Activated T-helper 1 cell treated with anti-CD3 and anti-CD28 coated beads, Interleukin-2, amount 50 U/mL, for 16 hours (primary cell): ENCODE measurements around the gene CALHM5.
A peak's percentile ranks its signal among the peaks of the same experiment; 100 is the strongest.

Experiments used
- DNase-seq, 2 donors: peaks; one replicate each; pipeline ENCODE4 v3.0.0-alpha.2; 2020; ENCODE audit warnings: low read depth in 1 of 2, low spot score in 1 of 2

CALHM5 gene

GRCh38 chr6:116545651-116546050 lies 34.2 kb downstream of the CALHM5 start, which contains the start of gene TRAPPC3L:
TRAPPC3L (minus strand) TSS chr6:116545684; CDS start chr6:116545514, 170 bp downstream.
- no peak for DNase-seq

DNA sequence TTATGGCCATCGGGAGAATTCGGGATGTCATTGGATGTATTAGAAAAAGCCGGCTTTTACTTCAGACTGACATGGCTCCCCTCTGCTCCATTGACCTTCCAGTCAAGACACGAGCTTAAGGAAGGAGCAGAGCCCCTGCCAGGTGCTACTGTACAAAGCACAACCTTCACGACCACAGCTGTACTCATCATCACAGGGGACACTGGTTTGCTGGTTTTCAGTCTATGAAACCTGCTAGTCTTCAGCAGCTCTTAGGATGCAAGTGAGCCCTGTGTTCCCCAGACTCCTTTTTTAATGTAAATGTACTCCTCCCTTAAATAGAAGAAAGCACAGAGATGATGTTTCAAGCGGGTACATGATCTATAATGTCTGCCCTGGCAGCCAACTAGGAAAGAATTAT lies 35.9 kb downstream of the CALHM5 start:
- DNase-seq: no peak

DNA sequence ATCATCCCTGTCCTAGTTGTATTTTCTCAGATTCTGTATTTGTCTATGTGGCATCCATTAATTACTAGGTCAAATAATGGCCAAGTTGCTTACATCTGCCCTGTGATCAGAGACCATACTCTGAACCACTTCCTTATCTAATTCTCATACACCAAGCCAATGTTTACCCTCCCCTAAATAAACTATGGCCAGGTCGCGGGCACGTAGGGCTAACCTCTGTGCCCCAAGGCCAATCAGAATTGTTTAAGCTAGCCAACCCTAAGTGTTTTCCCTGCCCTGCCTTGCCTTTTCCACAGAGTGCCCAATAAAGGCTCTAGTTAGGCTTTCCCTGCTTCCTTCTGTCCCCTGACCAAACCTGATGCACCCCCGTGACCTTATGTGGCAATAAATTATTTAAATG lies 39.4 kb downstream of the CALHM5 start:
- DNase-seq: no peak

DNA sequence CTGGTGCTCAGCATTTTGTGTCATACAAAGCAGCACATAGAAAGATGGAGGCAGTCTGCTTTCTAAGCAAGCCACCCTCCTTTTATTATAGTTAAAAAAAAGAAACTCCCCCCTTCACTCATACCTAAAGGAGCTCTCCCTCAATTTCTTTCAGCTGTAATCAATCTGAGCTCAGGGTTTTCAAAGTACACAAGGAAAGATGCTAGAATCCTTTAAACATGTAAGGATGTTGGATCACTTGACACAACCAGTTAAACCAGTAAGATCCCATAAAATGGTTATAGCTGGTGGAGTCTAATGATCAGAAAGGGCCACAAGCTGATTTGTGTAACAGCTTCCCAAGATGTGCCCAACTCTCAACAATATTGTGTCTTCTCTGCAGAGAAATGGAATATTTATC lies 42.0 kb downstream of the CALHM5 start, which contains the start of gene CALHM4:
Gene CALHM4 (plus strand): TSS at position 301 of the 400 bp plus-strand sequence. CDS start 43 bp downstream, at position 344.
- no peak for DNase-seq

DNA sequence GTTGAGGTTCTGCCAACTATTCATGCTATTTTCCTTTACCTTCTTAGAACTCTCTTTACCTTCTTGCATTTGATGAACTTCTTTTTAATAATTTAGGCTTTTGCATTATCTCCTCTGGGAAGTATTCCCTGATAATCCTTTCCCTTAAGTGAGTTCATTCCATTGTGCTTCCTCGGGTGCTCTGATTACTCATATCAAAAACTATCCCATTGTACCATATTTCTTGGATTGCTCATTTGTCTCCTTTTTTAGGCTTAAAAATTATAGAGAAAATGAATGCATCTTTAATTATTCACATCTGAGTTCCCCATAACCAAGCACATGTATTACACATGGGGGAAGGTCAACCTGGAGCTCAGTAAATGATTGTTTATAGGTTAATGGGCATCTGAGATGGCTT lies 44.6 kb downstream of the CALHM5 start:
- no peak for DNase-seq

DNA sequence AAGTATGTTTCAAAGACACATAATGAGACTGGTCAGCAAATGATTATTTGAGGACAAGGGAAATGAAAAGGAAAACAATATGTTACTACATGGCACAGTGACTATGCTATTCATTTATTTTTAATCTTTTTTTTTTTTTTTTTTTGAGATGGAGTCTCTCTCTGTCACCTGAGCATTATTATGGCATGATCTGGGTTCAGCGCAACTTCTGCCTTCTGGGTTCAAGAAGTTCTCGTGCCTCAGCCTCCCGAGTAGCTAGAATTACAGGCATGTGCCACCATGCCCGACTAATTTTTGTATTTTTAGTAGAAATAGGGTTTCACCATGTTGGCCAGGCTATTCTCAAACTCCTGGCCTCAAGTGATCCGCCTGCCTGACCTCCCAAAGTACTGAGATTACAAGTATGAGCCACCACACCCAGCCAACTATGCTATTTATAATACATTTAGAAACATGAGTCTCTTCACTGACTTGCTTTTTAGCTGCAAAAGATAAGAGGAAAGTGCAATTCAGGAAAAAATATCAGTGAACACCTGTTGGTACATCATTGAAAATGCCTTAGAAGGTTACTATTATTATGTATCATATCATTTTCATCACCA lies 45.5 kb downstream of the CALHM5 start:
- no peak for DNase-seq

- DNase-seq: no peak
These were observed 46.5 kb downstream of the CALHM5 start for GRCh38 chr6:116557893-116558292.

GRCh38 chr6:116560130-116560529 lies 48.7 kb downstream of the CALHM5 start:
- DNase-seq: no peak

GRCh38 chr6:116561377-116562018 lies 50.1 kb downstream of the CALHM5 start:
- DNase-seq: peak; percentile 36 to 37

GRCh38 chr6:116562019-116562403 lies 50.6 kb downstream of the CALHM5 start:
- no peak for DNase-seq

DNA sequence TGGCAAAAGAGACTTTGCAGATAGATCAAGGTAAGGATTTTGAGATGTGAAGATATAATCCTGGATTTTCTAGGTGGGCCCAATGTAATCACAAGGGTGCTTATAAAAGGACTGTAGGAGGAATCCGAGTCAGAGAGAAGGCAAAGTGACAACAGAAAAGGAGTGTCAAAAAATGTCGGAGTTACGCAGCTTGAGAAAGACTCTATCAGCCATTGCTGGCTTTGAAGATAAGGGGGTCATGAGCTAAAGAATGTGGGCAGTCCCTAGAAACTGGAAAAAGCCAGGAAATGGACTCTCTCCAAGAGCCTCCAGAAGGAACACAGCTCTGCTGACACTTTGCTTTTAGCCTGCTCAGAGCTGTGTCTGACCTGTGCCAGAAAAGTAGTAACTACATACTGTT lies 51.2 kb downstream of the CALHM5 start:
- DNase-seq: no peak

DNA sequence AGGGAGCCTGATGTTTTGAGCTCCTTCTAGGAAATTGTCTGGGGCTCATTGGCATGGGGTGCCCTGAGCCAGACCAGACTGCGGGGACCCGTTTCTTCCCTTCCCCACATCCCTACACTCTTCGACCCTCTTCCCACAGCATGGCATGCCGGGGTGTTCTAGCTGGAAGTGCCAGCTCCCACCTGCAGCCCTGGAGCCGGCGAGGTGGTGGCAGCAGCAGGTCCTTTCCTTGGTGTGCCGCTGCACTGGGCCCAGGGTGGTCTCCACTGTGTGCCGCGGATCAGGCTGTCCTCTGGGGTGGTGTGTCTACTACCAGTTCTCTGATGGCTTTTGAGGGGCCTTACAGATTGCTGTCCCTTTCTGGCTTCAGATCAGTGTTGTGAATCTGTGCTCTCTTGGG lies 52.4 kb downstream of the CALHM5 start:
- DNase-seq: no peak

- no peak for DNase-seq
These were observed 52.9 kb downstream of the CALHM5 start for GRCh38 chr6:116564311-116564710.

GRCh38 chr6:116564921-116565872 lies 53.8 kb downstream of the CALHM5 start:
- no peak for DNase-seq

GRCh38 chr6:116568111-116568510 lies 56.7 kb downstream of the CALHM5 start:
- DNase-seq: no peak

DNA sequence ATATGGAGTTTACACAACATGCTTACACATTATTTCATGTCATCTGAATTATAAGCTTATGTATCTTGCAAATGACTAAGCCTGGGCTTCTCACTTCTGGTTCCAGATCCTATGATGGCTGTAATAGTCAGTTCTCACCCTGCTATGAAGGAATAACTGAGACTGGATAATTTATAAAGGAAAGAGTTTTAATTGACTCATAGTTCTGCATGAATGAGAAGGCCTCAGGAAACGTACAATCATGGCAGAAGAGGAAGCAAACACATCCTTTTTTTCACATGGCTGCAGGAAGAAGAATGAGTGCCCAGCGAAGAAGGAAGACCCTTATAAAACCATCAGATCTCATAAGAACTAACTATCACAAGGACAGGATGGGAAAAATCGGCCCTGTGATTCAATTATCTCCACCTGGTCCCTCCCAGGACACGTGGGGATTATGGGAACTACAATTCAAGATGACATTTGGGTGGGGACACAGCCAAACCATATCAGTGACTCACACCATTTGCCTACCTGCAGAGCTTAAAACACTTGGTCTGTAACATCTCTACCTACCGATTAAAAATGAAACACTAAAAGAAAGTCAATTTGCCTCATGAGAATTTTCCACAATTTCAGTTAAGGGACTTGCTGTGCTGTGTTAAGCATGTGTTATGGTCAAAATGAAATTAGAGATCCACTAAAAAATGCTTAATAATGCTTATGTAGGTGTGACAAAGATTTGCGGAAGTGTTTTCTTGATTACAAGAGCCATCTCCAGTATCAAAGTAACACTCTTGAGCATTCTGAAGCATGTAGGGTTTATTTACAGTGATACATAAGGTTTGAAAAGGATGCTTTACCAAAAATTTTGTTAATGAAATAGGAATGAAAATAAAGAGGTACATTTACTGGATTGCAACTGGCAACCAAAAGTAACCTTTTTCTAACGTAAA lies 57.6 kb downstream of the CALHM5 start:
- DNase-seq: no peak

DNA sequence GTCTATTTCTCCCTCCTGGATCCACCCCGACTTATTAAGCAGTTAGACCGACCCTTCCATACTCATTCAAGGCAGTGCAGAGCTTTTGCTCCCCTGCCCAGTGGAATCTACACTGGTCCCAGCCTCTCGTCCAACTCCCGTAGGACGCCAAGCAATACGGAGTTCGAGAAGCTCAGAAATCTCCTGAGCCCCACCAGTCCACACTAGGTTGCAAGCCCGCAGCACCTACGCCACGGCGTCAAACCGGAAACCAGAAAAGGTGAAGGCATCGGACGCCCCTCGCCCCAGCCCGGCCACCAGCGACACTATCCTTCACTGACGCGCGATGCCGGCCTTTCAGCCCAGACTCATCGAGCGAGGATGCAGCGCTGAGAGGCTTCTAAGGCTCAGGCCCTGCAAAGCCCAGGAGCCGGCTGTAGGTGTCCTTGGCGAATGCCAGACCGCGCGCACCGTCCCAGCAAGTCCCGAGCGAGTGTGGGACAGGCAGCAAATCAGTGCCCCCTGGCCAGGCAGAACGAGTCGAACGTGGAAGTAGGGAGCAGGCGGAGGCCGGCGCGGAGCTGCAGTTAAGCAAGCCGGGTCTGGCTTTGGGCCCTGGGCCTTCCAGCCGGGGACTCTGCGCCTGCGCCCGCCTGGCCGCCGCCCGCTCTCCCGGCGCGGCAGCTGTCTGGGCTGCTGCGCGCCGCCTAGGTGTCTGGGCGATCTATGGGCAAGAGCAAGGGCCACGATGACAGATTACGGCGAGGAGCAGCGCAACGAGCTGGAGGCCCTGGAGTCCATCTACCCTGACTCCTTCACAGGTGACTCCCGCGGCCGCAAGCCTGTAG lies 59.6 kb downstream of the CALHM5 start, which contains the start of gene RWDD1:
Gene RWDD1 (plus strand): TSS at position 649 of the 827 bp plus-strand sequence. CDS start 79 bp downstream, at position 728.
- DNase-seq: peak; percentile 95 to 97

DNA sequence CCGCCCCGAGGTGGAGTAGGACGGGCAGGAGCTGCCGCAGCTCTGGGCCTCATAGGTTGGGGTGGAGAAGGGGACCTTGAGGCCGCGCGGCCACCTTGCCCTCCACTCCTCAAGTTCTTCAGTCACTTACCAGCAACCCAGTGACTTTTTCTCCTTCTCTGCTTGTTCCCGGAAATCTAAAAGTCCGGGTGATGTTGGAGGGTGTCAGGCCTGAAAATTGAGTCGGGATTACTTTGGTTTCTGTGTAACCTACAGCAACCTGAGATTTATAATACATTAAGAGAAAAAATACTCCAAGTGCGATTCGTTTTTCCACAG lies 60.2 kb downstream of the CALHM5 start:
- DNase-seq: no peak

DNA sequence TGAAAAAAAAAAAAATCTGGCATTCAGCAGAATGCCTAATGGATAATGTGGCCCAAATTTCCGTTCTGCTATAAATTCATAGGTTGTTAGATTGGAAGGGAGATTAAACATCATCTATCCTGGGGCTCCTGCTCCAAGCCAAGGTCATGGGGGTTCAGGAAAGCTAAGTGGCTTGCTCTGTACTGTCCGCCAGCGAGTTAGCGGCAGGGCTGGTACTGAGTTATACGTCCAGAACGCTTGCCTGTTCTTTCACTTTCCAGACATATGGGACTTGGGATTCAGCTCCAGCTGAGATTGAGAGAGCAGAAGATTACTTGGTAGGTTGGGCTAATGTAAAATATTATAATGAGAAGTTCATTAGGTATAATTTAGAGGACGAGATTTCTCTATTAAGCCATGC lies 60.7 kb downstream of the CALHM5 start:
- no peak for DNase-seq
